Activated CD8-positive, alpha-beta T cell treated with anti-CD3 and anti-CD28 coated beads for 36 hours (primary cell): ENCODE measurements around the gene METTL6. TPM values are rescaled to one million over a fixed set of nuclear protein-coding genes. Genes with fewer than 3 reads are reported as not detected.

Experiments used
- ATAC-seq: fragments of 200-7000 bp; cut with Tn5 transposase; one replicate; pipeline ENCODE4 v1.10.0; 2021; ENCODE audit warnings: mild to moderate bottlenecking, moderate library complexity
- CTCF ChIA-PET: fragments of 350-600 bp; sonication (Branson Sonifier 250); formaldehyde crosslinking; loops from one replicate; lab custom pipeline; 2021; ENCODE audit warnings: antibody characterized with exemption; lab: Charles Lee
- POLR2A ChIA-PET: fragments of 350-600 bp; sonication (Branson Sonifier 250); formaldehyde crosslinking; loops from one replicate; lab custom pipeline; 2021; ENCODE audit warnings: antibody characterized with exemption; lab: Charles Lee
- DNase-seq: peaks from one replicate; pipeline ENCODE4 v3.0.0-alpha.2; 2020
- H3K27ac Mint-ChIP-seq: one replicate; pipeline ENCODE4 v1.8.0; 2021; ENCODE audit warnings: mild to moderate bottlenecking, mixed read lengths
- H3K27me3 Mint-ChIP-seq: one replicate; pipeline ENCODE4 v1.8.0; 2021; ENCODE audit warnings: mixed read lengths
- H3K36me3 Mint-ChIP-seq: one replicate; pipeline ENCODE4 v1.8.0; 2021; ENCODE audit warnings: low read depth, mixed read lengths
- H3K4me1 Mint-ChIP-seq: one replicate; pipeline ENCODE4 v1.8.0; 2021; ENCODE audit warnings: low read depth, mixed read lengths
- H3K4me3 Mint-ChIP-seq: one replicate; pipeline ENCODE4 v1.8.0; 2021; ENCODE audit warnings: mild to moderate bottlenecking, moderate library complexity, mixed read lengths
- H3K9me3 Mint-ChIP-seq: one replicate; pipeline ENCODE4 v1.8.0; 2021; ENCODE audit warnings: mixed read lengths
- intact Hi-C: fragments of 100-400 bp; cut with micrococcal nuclease; formaldehyde crosslinking; loops from one replicate; pipeline ENCODE4 v1.10.0; 2022
- total RNA-seq, 2 experiments: library from RNA; stranded (reverse); gene quantifications; one replicate each; pipeline ENCODE4 v1.2.3, GENCODE V29; 2021
- TF ChIP-seq, protein P1 (sequence below): fragments of 200-600 bp; IDR thresholded peaks from one replicate; pipeline ENCODE4 v1.8.0; 2022; ENCODE audit warnings: antibody characterized with exemption, mild to moderate bottlenecking

Gene METTL6
- total RNA-seq, 2 experiments from 2014 or later: 17.5 to 19.2 TPM

- H3K9me3 Mint-ChIP-seq: no peaks in the 10 kb centered on the region
- ATAC-seq: no peak
- H3K27ac Mint-ChIP-seq: no peak overlapping the region
- no peak overlapping the region for H3K4me3 Mint-ChIP-seq
- H3K27me3 Mint-ChIP-seq: no peaks in the 10 kb centered on the region
- POLR2A ChIA-PET: interaction anchor here (1.2 kb wide), 1 partner anchor 35 kb away, joined by 3 read pairs; no protein-coding TSS in a partner anchor
- TF ChIP-seq, protein P1, sequence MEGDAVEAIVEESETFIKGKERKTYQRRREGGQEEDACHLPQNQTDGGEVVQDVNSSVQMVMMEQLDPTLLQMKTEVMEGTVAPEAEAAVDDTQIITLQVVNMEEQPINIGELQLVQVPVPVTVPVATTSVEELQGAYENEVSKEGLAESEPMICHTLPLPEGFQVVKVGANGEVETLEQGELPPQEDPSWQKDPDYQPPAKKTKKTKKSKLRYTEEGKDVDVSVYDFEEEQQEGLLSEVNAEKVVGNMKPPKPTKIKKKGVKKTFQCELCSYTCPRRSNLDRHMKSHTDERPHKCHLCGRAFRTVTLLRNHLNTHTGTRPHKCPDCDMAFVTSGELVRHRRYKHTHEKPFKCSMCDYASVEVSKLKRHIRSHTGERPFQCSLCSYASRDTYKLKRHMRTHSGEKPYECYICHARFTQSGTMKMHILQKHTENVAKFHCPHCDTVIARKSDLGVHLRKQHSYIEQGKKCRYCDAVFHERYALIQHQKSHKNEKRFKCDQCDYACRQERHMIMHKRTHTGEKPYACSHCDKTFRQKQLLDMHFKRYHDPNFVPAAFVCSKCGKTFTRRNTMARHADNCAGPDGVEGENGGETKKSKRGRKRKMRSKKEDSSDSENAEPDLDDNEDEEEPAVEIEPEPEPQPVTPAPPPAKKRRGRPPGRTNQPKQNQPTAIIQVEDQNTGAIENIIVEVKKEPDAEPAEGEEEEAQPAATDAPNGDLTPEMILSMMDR: no peak
- no peaks in the 10 kb centered on the region for H3K36me3 Mint-ChIP-seq
- CTCF ChIA-PET: no interaction called here
- intact Hi-C loops: no loop called here
- peaks cover 5% of the 10 kb centered on the region for H3K4me1 Mint-ChIP-seq
- no peak for DNase-seq
Measured at GRCh38 chr3:15470261-15470660, 42.9 kb upstream of the METTL6 start.

GRCh38 chr3:15467227-15468181, 40.2 kb upstream of the METTL6 start:
- peak overlapping the region; percentile 0 for H3K27ac Mint-ChIP-seq
- TF ChIP-seq, protein P1: no peak
- no peak overlapping the region for H3K4me3 Mint-ChIP-seq
- no peak for DNase-seq
- peaks cover 9% of the 10 kb centered on the region for H3K4me1 Mint-ChIP-seq
- H3K36me3 Mint-ChIP-seq: no peaks in the 10 kb centered on the region
- no peak for ATAC-seq
- H3K27me3 Mint-ChIP-seq: no peaks in the 10 kb centered on the region
- H3K9me3 Mint-ChIP-seq: no peaks in the 10 kb centered on the region
- POLR2A ChIA-PET: no interaction called here
- CTCF ChIA-PET: interaction anchor here (1.3 to 1.4 kb wide), 2 partner anchors 20 to 360 kb away, joined by 3 to 4 read pairs; no protein-coding TSS in a partner anchor
- intact Hi-C loops: no loop called here

GRCh38 chr3:15465876-15466585, 38.7 kb upstream of the METTL6 start:
- ATAC-seq: no peak
- TF ChIP-seq, protein P1: no peak
- H3K4me1 Mint-ChIP-seq: peaks cover 19% of the 10 kb centered on the region
- no peaks in the 10 kb centered on the region for H3K36me3 Mint-ChIP-seq
- H3K9me3 Mint-ChIP-seq: no peaks in the 10 kb centered on the region
- DNase-seq: no peak
- no peak overlapping the region for H3K4me3 Mint-ChIP-seq
- intact Hi-C loops: no loop called here
- H3K27me3 Mint-ChIP-seq: no peaks in the 10 kb centered on the region
- ChIA-PET CTCF (interaction anchor here (0.7 to 1.8 kb wide), 4 partner anchors 11 to 358 kb away, joined by 3 to 4 read pairs (median 3); no protein-coding TSS in a partner anchor), POLR2A (no interaction called here)
- H3K27ac Mint-ChIP-seq: no peak overlapping the region

DNA sequence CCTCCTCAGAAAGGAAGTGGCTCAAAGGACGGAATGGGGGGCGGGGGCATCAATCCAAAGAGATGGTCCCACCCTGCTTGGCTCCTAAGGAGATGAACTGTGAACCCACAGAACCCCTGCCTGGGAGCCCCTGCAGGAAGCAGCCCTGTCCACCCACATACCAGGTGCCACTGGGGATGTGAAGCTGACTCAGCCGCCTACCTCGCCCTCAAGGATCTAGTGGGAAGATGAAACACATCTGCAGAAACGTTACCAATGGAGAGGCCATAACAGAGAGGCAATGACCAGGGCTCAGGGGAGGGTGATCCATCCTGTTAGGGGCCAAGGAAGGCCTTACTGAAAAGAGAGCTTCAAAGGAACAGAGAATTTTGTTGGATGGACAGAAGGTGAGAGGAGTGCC, 35.1 kb upstream of the METTL6 start:
- peak; percentile 61 for ATAC-seq
- Mint-ChIP-seq H3K36me3 (no peaks in the 10 kb centered on the region), H3K27me3 (no peaks in the 10 kb centered on the region), H3K9me3 (no peaks in the 10 kb centered on the region), H3K4me1 (peaks cover 20% of the 10 kb centered on the region), H3K4me3 (no peak overlapping the region), H3K27ac (peak overlapping the region; percentile 9)
- CTCF ChIA-PET: interaction anchor here (1.3 to 1.6 kb wide), 2 partner anchors 10 to 31 kb away, joined by 3 to 4 read pairs; no protein-coding TSS in a partner anchor
- intact Hi-C loops: no loop called here
- POLR2A ChIA-PET: interaction anchor here (1.1 kb wide), 1 partner anchor 61 kb away, joined by 4 read pairs; no protein-coding TSS in a partner anchor
- DNase-seq: peak; percentile 40
- TF ChIP-seq, protein P1: no peak
